Activated T-cell treated with anti-CD3 and anti-CD28 coated beads for 48 hours (primary cell): ENCODE measurements around the gene RDH12.

Source experiments
- DNase-seq: peaks from one replicate; pipeline ENCODE4 v3.0.0-alpha.2; 2020; ENCODE audit warnings: low read depth

The RDH12 gene

GRCh38 chr14:67749341-67750084, 47.8 kb downstream of the RDH12 start:
- no peak for DNase-seq

- no peak for DNase-seq
These were observed 54.8 kb downstream of the RDH12 start for GRCh38 chr14:67756496-67756895.

GRCh38 chr14:67757175-67757574, 55.5 kb downstream of the RDH12 start:
- DNase-seq = no peak

- DNase-seq = no peak
These were observed 58.2 kb downstream of the RDH12 start for GRCh38 chr14:67759916-67760315.

GRCh38 chr14:67762051-67762450, 60.4 kb downstream of the RDH12 start:
- no peak for DNase-seq

GRCh38 chr14:67763158-67763822, 61.6 kb downstream of the RDH12 start:
- DNase-seq = no peak

- DNase-seq = no peak
These were observed 62.8 kb downstream of the RDH12 start for GRCh38 chr14:67764496-67764895.

GRCh38 chr14:67765192-67765834, 63.6 kb downstream of the RDH12 start:
- no peak for DNase-seq

- DNase-seq = no peak
These were observed 64.5 kb downstream of the RDH12 start for GRCh38 chr14:67766035-67766680.

- DNase-seq = no peak
These were observed 66.5 kb downstream of the RDH12 start for GRCh38 chr14:67768219-67768618.

GRCh38 chr14:67773844-67774377, 72.2 kb downstream of the RDH12 start:
- DNase-seq = no peak

GRCh38 chr14:67776653-67777322, 75.1 kb downstream of the RDH12 start:
- no peak for DNase-seq

- no peak for DNase-seq
These were observed 77.1 kb downstream of the RDH12 start for GRCh38 chr14:67778792-67779191.

GRCh38 chr14:67782090-67782489, 80.4 kb downstream of the RDH12 start:
- no peak for DNase-seq
